GM19463 (cell line): Measurements from ENCODE around the gene NR0B2.

ENCODE experiments used
- ATAC-seq: cut with Tn5 transposase; IDR thresholded peaks from one replicate; pipeline ENCODE4 v1.9.1; 2021; ENCODE audit warnings: mild to moderate bottlenecking, moderate library complexity; ENCODE audit not compliant: unreplicated experiment

Gene NR0B2

DNA sequence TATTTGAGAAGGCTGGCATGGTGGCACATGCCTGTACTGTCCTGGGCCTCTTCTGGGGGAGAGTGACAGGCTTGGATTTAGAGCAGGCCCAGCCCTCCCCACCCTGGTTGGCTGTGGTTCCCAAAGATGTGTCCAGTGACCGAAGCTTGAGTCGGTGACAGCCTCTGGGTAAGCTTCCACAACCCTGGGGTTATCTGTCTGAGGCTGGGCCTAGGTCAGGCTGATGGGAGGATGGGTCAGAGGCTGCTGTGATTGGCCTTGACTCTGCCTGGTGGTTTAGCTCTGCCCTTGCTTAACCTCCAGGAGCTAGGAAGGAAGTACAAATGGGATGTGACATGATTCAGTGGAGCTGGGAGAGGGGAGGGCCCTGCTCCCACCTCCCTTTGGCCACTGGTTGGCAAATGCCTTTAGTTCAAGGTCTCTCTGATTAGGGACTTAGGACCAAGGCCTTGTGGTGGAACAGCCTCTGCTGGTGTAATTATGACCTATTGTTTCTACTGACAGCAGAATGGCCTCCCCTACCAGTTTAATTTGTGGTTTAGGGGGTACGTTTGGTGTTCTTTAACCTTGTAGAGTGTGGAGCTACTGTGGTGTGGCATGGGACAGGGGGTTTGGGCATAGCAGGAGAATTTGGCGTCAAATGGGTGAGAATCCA is 24.4 kb upstream of the NR0B2 start:
- ATAC-seq, result no peak

DNA sequence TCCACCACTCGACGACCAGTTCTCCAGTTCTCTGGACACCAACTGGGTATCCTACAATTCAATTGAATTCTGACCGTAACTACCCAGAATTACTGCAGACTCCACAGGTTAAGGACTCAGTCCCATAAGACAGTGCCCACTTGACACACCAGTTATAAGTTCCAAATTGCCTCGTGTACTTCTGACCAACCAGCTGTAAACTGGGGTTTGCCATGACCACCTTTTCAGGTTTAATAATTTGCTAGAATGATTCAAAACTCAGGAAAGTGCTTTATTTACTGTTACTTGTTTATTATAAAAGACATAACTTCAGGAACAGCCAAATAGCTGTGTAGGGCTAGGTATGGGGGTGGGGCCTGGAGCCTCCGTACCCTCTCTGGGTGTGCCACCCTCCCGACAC is 23.0 kb upstream of the NR0B2 start:
- ATAC-seq, result no peak

DNA sequence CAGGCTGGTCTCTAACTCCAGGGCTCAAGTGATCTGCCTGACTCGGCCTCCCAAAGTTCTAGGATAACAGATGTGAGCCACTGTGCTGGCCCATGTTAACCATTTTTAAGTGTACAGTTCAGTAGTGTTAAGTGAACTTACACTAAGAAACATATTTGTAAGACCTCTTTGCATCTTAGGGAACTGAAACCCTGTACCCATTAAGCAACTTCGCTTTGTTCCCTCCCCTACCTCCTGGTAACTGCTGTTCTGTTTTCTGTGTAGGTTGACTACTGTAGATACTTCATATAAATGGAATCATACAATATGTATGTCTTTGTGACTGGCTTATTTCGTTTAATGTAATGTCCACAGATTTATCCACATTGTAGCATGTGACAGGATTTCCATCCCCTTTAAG is 18.8 kb upstream of the NR0B2 start:
- ATAC-seq, result no peak

DNA sequence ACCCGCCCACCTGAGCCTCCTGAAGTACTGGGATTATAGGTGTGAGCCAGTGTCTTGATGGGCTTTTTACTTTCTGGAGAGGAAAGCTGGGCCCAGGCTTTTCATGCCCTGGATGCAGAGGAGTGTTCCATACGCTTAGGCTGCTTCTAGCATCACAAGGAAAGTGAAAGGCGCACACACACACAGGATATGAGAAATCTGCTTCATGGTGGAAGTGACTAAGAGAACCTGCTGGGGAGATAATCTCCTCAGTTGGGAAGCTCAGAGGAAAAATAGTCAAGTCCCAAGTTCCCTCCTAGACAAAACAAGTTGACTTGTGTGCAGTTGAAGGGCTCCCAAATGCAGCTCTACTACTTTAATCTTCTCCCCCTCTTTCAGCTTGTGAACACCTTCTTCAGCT is 9.9 kb upstream of the NR0B2 start:
- no peak for ATAC-seq

DNA sequence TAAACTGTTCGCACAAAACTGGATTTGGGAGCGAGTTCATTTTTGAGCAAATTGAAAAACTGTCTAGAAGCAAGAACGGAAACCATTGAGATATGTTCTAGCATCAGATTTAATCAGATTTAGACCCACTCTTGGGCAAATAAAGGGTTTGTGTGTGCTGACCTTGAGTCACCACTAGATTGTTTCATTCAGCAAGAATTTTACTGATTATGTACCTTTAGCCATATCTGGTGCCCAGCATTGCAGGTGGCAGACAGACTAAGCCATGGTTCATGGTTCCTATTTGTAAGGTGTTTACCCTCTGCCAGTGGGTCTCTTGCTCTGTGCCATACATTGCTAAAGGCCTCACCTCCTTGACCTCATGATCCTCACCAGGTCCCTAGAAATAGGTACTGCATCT is 9.1 kb upstream of the NR0B2 start:
- ATAC-seq, result no peak

DNA sequence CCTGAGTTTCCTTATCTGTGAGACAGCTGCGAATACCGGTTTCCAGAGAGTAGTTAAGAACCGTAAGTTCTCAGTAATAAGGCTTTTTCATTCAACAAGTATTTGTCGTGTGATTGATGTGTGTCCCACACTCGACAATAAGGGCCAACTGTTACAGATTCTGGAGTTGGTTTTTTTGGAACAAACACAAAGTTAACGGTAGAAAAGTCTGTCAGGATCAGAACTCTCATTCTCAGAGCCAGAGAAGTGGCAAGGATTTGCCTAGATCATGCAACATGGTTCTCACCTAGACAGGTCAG is 8.6 kb upstream of the NR0B2 start:
- ATAC-seq, result no peak

DNA sequence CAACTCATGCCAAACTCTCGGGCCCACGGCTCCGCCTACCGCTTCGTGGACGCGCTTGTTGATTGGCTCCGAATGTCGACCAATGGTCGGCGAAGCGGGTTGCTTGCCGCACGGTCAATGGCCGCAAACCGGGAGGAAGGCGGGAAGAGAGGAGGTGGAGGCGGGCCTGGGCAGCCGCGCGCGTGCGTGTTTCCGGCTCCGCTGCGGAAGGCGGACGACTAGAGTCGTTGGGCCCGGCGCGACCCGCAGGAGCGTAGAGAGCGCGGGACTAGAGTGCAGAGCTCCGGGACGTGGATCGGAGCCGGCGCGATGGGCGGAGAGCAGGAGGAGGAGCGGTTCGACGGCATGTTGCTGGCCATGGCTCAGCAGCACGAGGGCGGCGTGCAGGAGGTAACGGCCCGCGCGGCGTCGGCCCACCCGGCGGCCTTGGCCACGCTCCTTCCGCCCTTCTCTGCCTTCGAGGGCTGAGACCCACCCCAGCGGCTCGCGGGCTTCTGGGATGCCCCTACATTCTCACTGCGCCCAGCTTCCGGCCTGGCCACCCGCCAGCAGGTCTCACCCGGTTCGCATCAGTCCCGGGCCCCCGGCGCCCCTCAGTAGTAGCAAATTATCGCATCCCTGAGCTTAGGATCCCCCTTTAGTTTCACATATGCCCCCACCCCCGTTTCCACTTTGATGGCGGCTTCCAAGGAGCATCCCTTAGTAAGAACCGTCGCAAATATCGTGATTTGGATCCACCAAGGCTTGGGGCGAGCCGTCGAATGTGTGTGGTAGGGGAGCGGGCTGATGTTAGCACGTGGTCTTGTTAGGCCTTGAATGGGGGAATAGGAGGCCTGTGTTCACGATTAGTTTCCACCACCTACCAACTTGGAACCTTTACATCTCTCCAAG is 8.0 kb upstream of the NR0B2 start, which contains the start of gene NUDC:
NUDC (plus strand) TSS at position 204 of the 891 bp plus-strand sequence; CDS start at position 310, 106 bp downstream.
- peak; percentile 96 for ATAC-seq

DNA sequence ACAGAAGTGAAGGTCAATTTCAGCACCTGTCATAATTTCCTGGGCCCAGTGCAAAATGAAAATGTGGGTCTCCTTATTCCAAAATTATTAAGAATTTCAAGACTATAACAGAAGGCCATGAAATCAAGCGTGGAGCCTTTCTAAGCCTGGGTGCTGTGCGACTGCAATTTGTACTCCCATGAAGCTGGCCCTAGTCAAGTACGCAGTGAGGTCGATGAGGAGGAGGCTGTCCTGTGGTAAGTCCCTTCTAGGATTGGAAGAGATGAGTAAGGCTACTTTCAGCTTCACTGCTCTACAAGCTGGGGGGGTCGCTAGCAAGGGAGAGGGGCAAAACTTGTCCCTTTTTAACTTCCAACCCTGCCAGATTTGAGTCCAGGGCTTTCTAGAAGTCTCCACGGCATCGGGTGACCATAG is 7.4 kb upstream of the NR0B2 start:
- ATAC-seq, result no peak

DNA sequence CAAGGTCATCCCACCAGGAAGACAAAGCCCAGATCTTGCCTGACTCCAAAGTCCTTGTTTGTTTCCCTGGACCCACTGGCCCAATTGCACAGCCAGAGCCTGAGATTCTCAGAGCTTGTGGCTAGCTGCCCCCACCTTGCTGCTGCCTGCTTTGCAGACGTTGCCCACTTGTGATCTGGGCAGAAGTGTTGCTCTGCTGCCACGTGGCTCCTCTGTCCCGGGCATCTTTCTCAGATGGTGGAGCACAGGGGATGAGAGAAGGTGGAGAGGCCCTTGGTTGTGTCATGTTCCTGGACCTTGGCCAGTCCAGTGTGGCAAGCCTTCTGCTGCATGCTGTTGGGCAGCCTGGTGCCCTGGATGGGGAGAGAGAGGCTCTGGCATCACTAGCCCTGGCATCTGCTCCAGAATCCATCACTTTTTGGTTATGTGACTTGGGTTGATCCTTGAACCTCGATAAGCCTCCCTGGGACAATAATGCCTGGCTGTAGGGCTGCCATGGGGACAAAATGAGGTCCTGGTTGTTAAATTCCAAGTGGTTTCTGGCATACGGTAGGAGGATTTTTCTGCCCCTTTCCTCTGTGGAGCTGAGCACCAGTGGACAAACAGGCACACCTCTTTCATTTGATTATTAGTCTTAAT is 1.5 kb upstream of the NR0B2 start:
- ATAC-seq, result no peak

DNA sequence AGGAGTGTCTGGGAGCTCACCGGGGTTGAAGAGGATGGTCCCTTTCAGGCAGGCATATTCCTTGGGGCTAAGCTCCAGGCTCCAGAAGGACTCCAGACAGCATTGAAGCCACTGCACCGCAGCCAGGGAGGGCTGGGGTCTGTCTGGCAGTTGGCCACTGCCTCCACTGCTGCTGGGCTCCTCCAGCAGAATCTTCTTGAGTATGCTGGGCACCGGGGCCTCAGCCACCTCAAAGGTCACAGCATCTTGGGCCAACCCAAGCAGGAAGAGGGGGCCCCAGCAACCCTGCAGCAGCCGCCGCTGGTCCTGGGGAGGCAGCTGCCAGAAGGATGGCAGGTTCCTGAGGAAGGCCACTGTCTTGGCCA is 404 bp downstream of the NR0B2 start:
- no peak for ATAC-seq

DNA sequence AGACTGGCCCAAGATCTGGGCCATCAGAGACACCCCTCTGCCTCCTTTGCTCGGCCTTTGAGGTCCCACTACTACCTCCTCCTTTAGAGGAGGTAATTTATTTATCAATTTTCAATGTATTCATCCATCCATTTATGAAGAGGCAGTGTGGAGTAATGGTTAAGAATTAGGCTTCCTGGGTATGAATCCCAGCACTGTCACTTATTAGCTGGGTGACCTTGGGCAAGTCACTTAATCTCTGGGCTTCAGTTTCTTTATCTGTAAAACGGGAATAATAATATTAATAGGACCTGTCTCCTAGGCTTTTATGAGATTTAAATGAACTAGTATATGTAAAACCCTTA is 1.7 kb downstream of the NR0B2 start:
- ATAC-seq, result no peak

DNA sequence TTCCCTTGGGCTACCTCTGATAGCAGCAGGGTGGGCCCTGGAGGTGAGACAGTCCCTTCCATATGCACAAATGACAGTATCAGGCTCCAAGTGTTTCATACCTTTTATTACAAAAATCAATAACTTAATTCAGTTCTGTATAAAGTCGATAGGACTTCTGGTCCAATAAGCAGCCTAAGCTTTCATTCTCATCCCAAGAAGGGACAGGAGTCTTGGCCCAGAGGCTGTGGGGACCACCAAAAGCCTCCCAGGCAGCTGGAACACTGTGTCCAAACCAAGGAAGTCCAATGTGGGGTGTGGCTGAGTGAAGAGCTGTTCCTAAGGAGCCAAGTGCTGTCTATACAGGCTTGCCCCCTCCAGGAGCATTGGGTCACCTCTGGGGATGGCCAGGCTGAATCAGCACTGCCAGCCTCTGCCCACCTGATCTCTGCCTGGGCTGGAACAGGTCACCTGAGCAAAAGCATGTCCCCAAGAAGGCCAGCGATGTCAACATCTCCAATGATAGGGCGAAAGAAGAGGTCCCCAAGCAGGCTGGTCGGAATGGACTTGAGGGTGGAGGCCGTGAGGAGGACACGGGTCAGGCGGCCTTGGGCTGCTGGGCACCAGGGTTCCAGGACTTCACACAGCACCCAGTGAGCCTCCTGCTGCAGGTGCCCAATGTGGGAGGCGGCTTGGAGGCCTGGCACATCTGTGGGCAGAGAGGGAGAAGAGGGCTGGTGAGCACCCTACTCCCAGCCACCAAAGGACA is 2.2 kb downstream of the NR0B2 start:
- no peak for ATAC-seq

DNA sequence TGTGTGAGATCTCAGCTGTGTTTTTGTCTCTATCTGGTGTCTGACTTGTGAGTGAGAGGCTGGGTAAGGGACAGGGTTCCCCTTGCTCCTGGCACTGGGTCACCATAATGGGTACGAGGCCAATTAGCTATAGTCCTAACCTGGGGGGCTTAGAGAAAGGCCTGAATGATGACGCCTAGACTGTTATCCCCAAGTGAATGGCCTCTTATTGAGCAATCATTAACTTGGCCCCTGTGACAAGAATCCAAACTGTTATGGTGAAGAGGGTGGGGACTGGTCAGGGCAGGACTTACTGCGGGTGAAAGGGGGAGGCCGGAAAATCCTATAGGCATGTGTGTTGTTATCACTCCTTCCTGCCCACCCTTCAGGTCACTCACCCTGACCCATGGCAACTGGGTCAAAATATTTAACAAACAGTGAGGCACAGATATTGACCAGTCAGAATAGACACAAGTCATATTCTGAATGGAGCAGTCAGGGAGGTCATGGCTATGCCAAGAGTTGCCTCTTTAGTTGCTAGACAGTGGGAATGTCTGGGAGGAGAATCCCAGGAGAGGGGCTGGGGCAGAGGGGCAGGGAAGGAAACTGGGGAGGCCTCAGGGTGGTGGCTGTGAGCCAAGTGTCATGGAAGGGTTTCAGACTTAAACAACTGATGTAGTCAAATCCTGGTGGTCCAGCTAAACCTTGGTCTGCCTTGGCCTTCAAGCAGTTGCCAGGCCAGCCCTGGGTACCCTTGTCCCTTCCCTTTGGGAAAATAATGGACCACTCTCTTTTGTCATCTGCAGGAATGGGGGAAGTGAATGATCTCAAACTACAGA is 3.2 kb downstream of the NR0B2 start:
- no peak for ATAC-seq

DNA sequence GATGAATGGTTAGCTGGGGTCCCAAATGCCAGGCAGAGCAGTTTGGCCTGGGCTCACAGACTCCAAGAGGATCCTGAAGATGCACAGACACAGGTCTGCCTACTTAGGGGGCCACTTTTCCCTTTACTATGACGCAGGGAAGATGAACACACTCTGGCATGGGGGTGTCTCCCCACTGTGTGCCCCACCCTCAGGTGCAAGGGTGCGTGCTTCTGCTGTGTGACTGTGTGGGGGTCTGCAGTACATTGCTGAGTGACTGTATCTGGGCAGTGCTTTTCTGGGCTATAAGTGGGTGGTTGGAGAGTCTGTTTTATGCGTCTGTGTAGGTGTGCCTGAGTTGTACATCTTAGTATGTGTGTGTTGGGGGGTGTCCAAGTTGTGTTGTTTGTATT is 3.8 kb downstream of the NR0B2 start:
- no peak for ATAC-seq

DNA sequence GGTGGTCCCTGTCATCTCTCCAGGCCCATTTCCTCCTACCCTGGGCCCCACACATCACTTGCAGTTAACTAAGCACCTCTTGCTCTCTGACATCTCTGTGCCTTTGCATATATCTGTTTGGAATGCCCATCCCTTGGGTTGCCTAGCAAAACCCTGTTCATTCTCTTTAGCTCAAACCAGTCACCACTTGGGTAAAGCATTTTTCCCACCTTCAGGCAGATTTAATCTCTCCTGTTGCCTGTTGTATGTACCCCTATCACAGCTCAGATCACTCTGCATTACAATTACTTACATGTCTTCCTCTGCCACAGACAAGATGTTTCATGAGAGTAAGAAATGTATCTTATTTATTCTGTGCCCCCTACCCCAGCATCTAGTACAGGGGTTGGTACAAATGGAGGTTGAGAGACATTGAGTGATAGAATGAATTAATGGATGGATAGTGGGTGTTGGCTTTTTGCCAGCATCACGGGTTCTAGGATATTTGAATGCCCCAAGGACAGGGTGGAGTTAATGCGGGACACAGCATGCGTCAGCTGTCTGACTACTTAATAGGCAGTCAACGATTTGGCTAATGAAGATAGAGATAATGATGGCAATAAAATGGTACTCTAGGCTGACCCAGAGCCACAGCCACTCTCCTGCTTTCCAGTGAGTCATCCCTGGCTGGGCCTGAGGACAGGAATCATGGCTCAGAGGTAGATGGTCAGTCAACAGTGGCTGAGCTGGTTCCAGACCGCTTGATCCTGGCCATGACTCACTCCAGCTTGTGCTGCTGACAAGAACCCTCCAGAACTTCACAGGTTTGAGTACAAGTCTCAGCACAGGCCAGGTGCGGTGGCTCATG is 6.5 kb downstream of the NR0B2 start:
- ATAC-seq, result no peak

DNA sequence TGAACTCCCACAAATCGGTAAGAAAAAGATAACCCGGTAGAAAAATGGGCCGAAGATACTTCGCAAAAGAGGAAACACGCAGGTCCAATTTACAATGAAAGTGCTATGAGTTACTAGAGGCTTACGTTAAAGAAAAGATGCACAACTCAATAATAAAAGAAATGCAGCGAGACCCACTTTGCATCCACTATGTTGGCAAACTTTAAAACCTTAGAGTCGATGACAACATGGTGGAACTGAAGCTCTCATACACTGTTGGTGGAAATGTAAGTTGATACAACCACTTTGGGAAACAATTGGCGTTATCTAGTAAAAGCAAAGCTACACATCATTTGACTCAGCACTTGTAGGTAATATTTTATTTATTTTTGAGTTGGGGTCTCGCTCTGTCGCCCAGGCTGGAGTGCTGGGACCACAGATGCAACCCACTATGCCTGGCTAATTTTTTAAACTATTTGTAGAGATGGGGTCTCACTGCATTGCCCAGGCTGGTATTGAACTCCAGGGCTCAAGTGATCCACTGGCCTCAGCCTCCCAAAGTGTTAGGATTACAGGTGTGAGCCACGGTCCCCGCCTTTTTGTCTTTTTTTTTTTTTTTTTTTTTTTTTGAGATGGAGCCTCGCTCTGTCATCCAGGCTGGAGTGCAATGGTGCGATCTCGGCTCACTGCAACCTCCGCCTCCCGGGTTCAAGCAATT is 12.8 kb downstream of the NR0B2 start:
- no peak for ATAC-seq

DNA sequence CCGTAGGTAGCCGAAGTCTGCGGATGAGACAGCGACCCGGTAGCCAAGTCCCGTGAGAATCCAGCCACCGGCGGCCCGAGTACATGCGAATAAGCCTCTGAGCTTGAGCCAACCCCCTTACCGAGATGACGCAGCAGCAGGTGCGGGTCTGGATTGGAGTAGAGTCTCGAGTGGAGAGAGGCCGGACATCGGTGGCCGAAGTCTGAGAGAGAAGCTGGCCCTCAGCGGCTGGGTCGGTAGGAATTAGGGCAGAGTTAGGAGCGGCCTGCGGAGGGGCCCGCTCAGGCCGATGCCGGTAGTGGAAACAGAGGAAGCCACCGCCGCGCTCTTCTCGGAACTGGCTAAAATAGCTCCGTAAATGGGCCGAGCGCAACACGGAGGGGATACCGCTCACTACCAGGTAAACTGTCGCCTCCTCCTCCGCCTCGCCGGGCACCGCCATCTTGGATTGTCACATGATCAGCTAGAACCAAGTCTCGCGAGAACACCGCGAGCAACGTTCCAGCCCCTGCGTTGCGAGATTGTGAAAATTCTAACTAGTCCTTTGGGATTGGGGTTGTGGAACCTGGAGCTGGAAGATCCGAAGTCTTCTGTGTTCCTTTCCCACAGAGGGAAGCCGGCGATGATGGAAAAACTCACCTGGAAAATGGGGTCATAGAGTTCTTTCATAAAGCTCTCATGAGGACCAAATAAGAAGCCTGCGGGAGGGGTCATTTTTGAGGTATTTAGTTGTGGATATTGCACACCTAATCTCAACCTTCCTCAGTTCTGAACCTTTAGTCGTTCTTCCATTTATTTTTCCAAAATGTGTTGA is 13.6 kb downstream of the NR0B2 start, which contains the start of gene GPATCH3:
GPATCH3 (minus strand) TSS at position 467 of the 814 bp plus-strand sequence; CDS start at position 442, 25 bp downstream.
- no peak for ATAC-seq

DNA sequence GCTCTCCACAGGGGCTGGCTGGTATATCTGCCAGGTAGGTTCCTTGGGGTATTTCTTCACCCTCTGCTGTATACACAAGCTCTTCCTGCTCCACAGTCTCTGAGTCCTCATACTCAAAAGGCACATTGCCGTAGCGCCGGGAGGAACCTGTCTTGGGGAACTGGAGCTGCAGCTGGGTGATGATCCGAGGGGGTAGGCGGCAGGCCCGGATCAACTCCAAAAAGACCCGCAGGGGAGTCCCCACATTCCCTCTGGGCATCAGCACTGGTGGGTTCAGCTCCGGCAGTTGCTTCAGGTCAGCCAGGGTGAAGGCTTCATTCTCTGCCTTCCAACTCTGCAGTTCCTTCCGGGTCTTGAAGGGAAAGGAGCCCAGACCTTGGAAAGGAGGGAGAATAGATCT is 16.4 kb downstream of the NR0B2 start:
- no peak for ATAC-seq
